Smooth muscle cell (in vitro differentiated cells): ENCODE data around the gene PRDX6. TPM values are rescaled to one million over a fixed set of nuclear protein-coding genes. Genes with fewer than 3 reads are reported as not detected.
"Not testable (repeated sequence)": the region's sequence is repeated elsewhere in the genome, so short reads cannot be mapped to it uniquely, and the experiment has no call there.

Experiments used
- DNase-seq: peaks from one replicate; lab custom pipeline; 2025; ENCODE audit not compliant: unreplicated experiment; lab: John Stamatoyannopoulos, UW
- H2AFZ ChIP-seq: fragments of 200-600 bp; sonication (generic); 2 replicates; pipeline ENCODE4 v1.6.0; 2016; ENCODE audit warnings: antibody characterized with exemption, low read depth, mild to moderate bottlenecking
- H3F3A ChIP-seq: fragments of 200-600 bp; sonication (generic); 2 replicates; pipeline ENCODE4 v1.6.0; 2017; ENCODE audit warnings: antibody characterized with exemption, low read depth
- H3K27ac ChIP-seq: fragments of 200-600 bp; sonication (generic); 2 replicates; pipeline ENCODE4 v1.5.1; 2016; ENCODE audit warnings: low read depth, mild to moderate bottlenecking
- H3K27me3 ChIP-seq: fragments of 200-600 bp; sonication (generic); 2 replicates; pipeline ENCODE4 v1.6.1; 2016; ENCODE audit warnings: low read depth, mild to moderate bottlenecking
- H3K36me3 ChIP-seq: fragments of 200-600 bp; sonication (generic); 2 replicates; pipeline ENCODE4 v1.5.1; 2016; ENCODE audit warnings: low read depth
- H3K4me1 ChIP-seq: fragments of 200-600 bp; sonication (generic); 2 replicates; pipeline ENCODE4 v1.5.1; 2016; ENCODE audit warnings: low read depth
- H3K4me2 ChIP-seq: fragments of 200-600 bp; sonication (generic); 2 replicates; pipeline ENCODE4 v1.6.0; 2016; ENCODE audit warnings: mild to moderate bottlenecking
- H3K4me3 ChIP-seq: fragments of 200-600 bp; sonication (generic); 2 replicates; pipeline ENCODE4 v1.5.1; 2016; ENCODE audit warnings: mild to moderate bottlenecking
- H3K79me2 ChIP-seq: fragments of 200-600 bp; sonication (generic); 2 replicates; pipeline ENCODE4 v1.6.0; 2016; ENCODE audit warnings: low read depth, mild to moderate bottlenecking
- H3K9ac ChIP-seq: fragments of 200-600 bp; sonication (generic); 2 replicates; pipeline ENCODE4 v1.6.0; 2016; ENCODE audit warnings: low read depth
- H3K9me3 ChIP-seq: fragments of 200-600 bp; sonication (generic); replicated peaks from 2 replicates; pipeline ENCODE4 v1.5.1; 2016; ENCODE audit warnings: low read depth
- H4K20me1 ChIP-seq: fragments of 200-600 bp; sonication (generic); 2 replicates; pipeline ENCODE4 v1.6.0; 2016; ENCODE audit warnings: low read depth
- CTCF ChIP-seq: fragments of 200-600 bp; sonication (generic); IDR thresholded peaks from 2 replicates; pipeline ENCODE4 v1.5.1; 2017; ENCODE audit warnings: borderline replicate concordance, mild to moderate bottlenecking, antibody characterized with exemption; ENCODE audit not compliant: insufficient read depth, poor library complexity, severe bottlenecking
- WGBS: methylation state at CpG from one replicate; pipeline ENCODE4 v1.1.7; 2016; ENCODE audit warnings: low lambda C conversion rate; 5-methylcytosine and 5-hydroxymethylcytosine counted together
- polyA plus RNA-seq: library from polyadenylated mRNA; unstranded; fragments of >200 nt; fragmentation: Nextera tagmentation; extraction: Ambion mirVana; gene quantifications from 2 replicates; pipeline ENCODE4 v1.2.1, GENCODE V29; 2016
- total RNA-seq: library from RNA; depleted of rRNA; stranded (reverse); fragments of >200 nt; gene quantifications from 2 replicates; pipeline ENCODE4 v1.2.3, GENCODE V29; 2014

PRDX6 gene
- total and polyA plus RNA-seq, 2 experiments from 2014 or later, result 484 to 689 TPM

- H4K20me1 ChIP-seq, result no peaks in the 10 kb centered on the region
- H3F3A ChIP-seq, result no peaks in the 10 kb centered on the region
- H3K9ac ChIP-seq, result no peak overlapping the region
- H3K4me2 ChIP-seq, result no peak overlapping the region
- H3K79me2 ChIP-seq, result peaks cover 11% of the 10 kb centered on the region
- no peak for TF ChIP-seq CTCF
- no peaks in the 10 kb centered on the region for H3K27me3 ChIP-seq
- no peak overlapping the region for H3K4me3 ChIP-seq
- WGBS, result 93% methylated on average over 2 of the region's 2 CpGs
- DNase-seq, result no peak
- H3K4me1 ChIP-seq, result peaks cover 10% of the 10 kb centered on the region
- no peak overlapping the region for H3K27ac ChIP-seq
- no peak overlapping the region for H2AFZ ChIP-seq
- H3K36me3 ChIP-seq, result peaks cover 5% of the 10 kb centered on the region
- no peaks in the 10 kb centered on the region for H3K9me3 ChIP-seq
Observed at GRCh38 chr1:173451981-173452380, 25.2 kb upstream of the PRDX6 start.

GRCh38 chr1:173453982-173454381 is 23.2 kb upstream of the PRDX6 start:
- no peak for DNase-seq
- H3K27ac ChIP-seq, result peak overlapping the region; percentile 58
- H3K4me2 ChIP-seq, result peak overlapping the region; percentile 21
- no peaks in the 10 kb centered on the region for H3K9me3 ChIP-seq
- no peaks in the 10 kb centered on the region for H4K20me1 ChIP-seq
- H3K4me1 ChIP-seq, result peaks cover 10% of the 10 kb centered on the region
- TF ChIP-seq CTCF, result no peak
- H3K79me2 ChIP-seq, result peaks cover 6% of the 10 kb centered on the region
- H3K4me3 ChIP-seq, result no peak overlapping the region
- H3K9ac ChIP-seq, result no peak overlapping the region
- no peaks in the 10 kb centered on the region for H3F3A ChIP-seq
- peaks cover 5% of the 10 kb centered on the region for H3K36me3 ChIP-seq
- no peaks in the 10 kb centered on the region for H3K27me3 ChIP-seq
- peak overlapping the region; percentile 9 for H2AFZ ChIP-seq

- peaks cover 5% of the 10 kb centered on the region for H3K36me3 ChIP-seq
- no peak for TF ChIP-seq CTCF
- no peak overlapping the region for H3K9ac ChIP-seq
- H3K9me3 ChIP-seq, result no peaks in the 10 kb centered on the region
- 87% methylated on average over 4 of the region's 4 CpGs for WGBS
- no peak overlapping the region for H3K4me3 ChIP-seq
- DNase-seq, result no peak
- no peaks in the 10 kb centered on the region for H3K27me3 ChIP-seq
- H3K4me2 ChIP-seq, result no peak overlapping the region
- H2AFZ ChIP-seq, result no peak overlapping the region
- H3K4me1 ChIP-seq, result peaks cover under 1% of the 10 kb centered on the region
- H3K79me2 ChIP-seq, result peaks cover 9% of the 10 kb centered on the region
- no peak overlapping the region for H3K27ac ChIP-seq
- no peaks in the 10 kb centered on the region for H4K20me1 ChIP-seq
- H3F3A ChIP-seq, result no peaks in the 10 kb centered on the region
Observed at GRCh38 chr1:173454966-173455524, 22.1 kb upstream of the PRDX6 start.

- no peaks in the 10 kb centered on the region for H3K36me3 ChIP-seq
- H3K79me2 ChIP-seq, result peaks cover 27% of the 10 kb centered on the region
- no peaks in the 10 kb centered on the region for H3K4me1 ChIP-seq
- H3K4me2 ChIP-seq, result no peak overlapping the region
- no peaks in the 10 kb centered on the region for H3K9me3 ChIP-seq
- TF ChIP-seq CTCF, result no peak
- WGBS, result 88% methylated on average over 4 of the region's 4 CpGs
- no peak overlapping the region for H3K4me3 ChIP-seq
- no peak overlapping the region for H2AFZ ChIP-seq
- H3K27me3 ChIP-seq, result no peaks in the 10 kb centered on the region
- no peaks in the 10 kb centered on the region for H3F3A ChIP-seq
- DNase-seq, result no peak
- no peak overlapping the region for H3K27ac ChIP-seq
- no peak overlapping the region for H3K9ac ChIP-seq
- no peaks in the 10 kb centered on the region for H4K20me1 ChIP-seq
Observed at GRCh38 chr1:173459885-173460284, 17.2 kb upstream of the PRDX6 start.

GRCh38 chr1:173462666-173463065 is 14.5 kb upstream of the PRDX6 start:
- H3K9me3 ChIP-seq, H3F3A ChIP-seq, H3K36me3 ChIP-seq, H3K4me3 ChIP-seq, H3K9ac ChIP-seq, H3K27ac ChIP-seq, H3K4me2 ChIP-seq, H2AFZ ChIP-seq, H3K27me3 ChIP-seq, H4K20me1 ChIP-seq, H3K4me1 ChIP-seq, DNase-seq: not testable (repeated sequence)
- WGBS, result 91% methylated on average over 2 of the region's 2 CpGs
- H3K79me2 ChIP-seq, result peaks cover 52% of the 10 kb centered on the region

- not testable (repeated sequence) for H3K36me3 ChIP-seq, H4K20me1 ChIP-seq, H3K4me3 ChIP-seq, H3K27me3 ChIP-seq, H3K9me3 ChIP-seq, H3K9ac ChIP-seq, H3F3A ChIP-seq, H3K4me2 ChIP-seq, H3K27ac ChIP-seq, H3K4me1 ChIP-seq, H2AFZ ChIP-seq, DNase-seq
- WGBS, result 72% methylated on average over 2 of the region's 2 CpGs
- peaks cover 66% of the 10 kb centered on the region for H3K79me2 ChIP-seq
Observed at GRCh38 chr1:173464185-173464584, 12.9 kb upstream of the PRDX6 start.
